GM19240 (cell line): ENCODE measurements around the gene E2F2.

ENCODE experiments used
- DNase-seq: peaks from one replicate; pipeline ENCODE4 v3.0.0; 2011; ENCODE audit warnings: low spot score; ENCODE audit not compliant: insufficient read length

Gene E2F2

DNA sequence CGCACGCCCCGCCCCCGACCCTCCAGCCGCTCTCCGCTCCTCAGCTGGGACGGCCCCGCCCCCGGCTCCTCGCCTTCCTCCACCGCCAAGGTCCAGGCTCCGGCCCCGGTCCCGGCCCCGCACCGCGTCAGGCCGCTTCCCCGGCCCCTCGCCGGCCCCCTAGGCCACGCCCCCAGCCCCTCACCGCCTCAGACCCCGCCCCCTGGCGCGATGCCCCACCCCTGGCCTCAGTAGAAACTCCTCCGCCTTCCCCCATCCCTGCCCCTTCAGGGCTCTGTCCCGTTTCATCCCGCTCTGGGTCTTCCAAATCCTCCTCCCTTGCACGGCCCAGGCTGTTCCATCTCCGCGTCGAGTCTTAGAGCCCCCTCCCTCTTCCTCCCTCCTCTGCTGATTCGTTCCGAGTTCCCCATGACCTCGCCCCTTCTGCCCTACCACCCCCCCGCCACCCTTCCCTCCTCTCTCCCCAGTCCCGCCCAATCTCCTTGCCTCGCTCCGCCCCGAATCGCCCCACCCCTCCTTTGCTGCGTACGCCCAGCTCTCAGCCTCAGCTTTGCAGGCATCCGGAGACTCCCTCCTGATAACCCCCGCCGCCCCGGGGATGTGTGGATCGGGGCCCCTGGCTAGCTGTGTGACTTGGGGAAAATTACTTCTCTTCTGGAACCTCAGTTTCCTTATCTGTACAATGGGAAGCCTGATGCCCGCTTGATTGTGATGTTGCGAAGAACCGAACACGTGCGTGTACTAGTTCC lies 46.6 kb downstream of the E2F2 start:
- peak; percentile 72 for DNase-seq

DNA sequence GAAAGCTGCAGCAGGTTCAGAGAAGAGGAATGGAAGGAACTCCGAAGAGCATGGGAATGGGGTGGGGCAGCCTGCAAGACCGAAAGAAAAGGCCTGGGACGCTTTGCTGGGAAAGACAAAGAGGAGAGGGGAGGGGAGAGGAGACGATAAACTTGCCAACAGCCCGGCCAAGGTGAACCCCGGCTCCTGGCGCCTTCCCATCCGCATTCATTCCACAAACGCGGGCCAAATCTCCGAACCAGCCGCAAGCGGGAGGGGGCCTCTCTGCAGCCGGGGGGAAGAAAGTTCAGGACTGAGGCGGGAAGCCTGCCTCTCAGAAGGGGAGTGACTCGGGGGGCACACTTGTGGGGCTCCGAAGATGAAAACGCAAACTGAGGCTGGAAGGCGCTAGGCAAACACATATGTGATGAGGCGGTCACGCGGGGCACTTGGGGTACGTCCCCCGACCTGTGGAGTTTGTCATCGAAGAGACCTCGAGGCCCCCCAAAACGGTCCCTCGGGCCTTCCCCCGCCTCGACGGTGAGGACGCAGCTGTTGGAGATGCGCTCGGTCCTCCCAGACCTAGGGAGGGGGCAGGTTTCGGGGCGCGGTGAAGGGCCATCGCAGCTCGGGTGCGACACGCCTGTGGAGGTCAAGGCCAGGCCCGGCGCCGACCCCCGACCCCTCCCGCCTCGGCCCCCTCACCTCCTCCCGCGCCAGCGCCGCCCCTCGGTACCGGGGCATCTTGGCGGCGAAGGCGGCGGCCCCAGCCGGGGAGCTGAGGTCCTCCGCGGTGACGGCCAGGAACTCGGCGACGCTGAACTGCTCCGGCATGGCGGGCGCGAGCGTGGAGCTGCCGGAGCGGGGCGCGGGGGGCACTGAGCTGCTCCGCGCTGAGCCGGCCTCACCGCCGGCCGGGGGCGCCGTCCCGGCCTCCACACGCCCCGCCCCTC lies 47.4 kb downstream of the E2F2 start, which contains the start of gene ASAP3:
ASAP3 (minus strand) TSS at position 859 of the 932 bp plus-strand sequence; CDS start at position 813, 46 bp downstream.
- no peak for DNase-seq

DNA sequence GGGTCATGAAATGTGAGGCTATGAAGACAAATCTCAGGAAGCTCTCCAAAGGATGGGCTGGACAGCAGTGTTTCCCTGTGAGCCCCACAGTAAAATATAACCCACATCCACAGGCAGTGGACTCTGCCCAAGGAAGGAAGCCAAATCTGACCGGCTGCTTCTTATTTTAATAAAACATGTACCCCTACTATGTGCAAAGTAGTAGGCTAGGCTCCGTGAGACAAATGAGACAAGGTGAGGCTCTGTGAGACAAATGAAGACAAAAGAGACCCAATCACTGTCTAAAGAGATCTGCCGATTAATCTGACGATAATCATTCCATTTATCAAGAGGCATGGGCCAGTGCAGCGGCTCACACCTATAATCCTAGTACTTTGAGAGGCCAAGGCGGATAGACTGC lies 49.1 kb downstream of the E2F2 start:
- DNase-seq = no peak

DNA sequence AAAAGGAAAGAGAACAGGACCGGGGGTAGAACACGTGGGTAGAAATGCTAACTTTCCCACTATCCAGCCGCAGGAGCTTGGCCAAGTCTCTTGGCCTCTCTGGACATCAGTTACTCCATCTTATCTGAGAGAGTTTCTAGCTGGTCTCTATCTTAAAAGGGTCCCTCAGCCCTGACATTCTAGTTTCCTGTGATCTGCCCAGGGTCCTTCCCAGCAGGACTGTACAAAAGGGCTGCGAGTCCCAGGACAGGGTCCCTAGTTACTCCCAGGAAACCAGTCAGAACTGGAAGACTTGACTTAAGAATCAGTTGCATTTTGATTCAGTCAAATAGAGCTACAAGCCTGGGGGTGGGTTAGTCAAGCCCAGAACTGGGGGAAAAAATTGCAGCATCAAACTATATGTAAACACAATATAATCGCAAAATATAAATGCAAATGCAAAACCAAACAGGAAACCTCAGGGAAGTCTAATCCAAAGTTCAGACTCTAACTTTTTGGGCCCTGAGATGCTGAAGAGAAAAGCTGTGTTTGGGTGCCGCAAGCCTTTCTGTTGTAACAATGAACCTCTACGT lies 49.9 kb downstream of the E2F2 start:
- no peak for DNase-seq

DNA sequence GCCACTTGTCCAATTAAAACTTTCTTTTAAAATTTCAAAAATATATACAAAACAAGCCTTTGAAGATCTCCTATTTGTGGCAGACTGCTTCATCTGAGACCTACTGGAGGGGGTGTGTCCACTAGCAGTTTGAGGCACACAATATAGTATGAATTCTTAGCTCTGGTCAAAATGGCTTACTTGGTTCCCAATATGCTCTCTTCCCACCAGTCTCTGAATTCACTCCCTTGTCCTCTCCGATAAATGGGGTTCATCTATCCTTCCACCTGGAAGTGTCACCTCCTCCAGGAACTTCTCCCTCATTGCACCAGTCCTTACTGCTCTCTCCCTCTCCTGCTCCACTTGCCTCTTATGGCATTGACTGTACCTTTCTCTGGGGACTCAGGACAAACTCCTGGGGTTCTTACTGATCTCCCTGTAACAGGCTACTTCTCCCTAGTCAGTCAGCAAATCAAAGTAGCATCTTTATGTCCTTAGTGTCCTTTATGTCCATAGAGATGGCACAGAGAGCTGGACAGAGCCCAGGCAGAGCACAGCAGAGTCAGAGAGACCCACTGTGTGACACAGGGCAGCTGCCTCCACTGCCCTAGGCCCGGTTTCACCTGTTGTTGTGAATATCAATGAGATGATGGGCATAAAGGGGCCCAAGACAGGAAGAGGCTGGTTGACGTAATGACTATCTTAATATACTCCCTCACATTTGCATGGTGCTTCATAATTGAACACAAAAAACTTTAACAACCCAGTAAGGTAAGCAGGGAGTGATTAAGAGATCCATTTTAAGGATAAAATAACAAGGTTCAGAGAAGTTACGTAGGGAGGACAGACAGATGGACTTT lies 50.6 kb downstream of the E2F2 start:
- no peak for DNase-seq

DNA sequence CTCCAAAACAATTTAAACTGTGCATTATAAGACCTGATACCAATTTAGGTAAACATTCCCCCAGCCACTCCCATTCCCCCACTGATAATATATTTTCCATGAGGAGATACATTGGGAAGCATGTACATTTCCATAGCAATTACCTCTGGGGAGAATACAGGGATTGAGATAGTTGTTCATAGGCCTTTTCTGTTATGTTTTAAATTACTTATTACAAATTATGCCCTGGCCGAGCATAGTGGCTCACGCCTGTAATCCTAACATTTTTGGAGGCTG lies 51.4 kb downstream of the E2F2 start:
- DNase-seq = no peak

DNA sequence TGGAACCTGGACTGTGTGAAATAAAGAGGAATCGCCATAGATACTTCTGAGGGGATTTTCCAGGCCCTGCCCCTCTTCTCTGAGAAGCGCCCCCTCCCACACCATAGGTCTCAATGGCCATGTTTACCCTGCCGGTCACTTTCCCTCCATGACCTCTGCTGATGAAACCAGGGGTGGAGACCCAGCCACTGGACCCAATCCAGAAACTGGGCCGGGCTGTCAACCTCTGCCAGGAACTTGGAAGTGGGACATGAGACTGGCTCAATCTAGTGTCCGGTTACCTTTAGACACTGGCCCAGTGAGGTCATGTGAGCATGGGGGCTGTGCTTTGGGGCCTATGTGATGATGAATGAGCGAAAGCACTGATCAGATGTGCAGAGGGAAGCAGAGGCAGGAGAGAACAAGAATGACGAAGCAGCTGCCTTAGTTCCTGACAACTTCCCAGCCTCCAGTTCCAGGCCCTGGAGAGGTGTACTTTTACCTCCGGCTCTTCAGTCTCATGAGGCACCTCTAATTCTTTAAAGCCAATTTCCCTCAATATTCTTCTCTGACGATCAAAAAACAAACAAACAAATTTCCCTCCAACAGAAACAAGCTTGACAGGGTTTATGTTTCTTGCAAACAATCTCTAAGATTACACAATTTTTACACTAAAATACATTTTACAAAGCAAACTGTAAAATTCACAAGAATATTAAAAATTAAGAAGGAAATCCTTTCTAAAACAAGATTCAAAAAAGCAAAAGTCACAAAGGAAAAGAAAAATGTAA lies 52.0 kb downstream of the E2F2 start:
- no peak for DNase-seq

DNA sequence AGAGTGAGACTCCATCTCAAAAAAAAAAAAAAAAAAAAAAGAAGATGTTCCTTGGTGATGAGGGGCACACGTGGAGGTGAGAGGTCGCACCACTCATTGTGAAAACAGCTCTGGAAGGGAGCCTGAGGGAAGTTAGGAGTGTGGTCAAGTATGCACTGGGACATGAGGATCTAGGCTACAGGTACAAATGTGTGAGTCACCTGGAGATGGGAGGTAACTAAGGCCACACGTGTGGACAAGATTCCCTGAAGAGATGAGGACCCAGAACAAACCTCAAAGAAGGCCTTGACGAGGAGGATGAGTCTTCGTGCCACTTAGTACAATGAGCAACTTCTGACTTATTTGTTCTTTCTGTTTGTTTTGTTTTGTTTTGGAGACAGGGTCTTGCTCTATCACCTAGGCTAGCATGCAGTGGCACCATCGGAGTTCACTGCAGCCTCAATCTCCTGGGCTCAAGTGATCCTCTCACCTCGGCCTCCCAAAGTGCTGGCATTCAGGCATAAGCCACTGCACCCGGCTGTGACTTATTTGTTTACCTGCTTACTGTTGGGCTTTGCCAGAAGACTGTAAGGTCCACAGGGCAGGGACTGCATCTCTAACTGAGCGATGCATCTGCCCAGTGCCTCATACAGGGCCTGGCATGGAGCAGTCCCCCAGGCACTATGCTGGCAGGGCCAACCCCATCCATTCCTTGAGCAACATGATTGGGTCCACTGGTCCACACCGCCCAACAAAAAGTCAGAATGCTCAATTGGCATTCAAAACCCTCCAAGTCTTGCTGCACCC lies 53.5 kb downstream of the E2F2 start:
- no peak for DNase-seq

DNA sequence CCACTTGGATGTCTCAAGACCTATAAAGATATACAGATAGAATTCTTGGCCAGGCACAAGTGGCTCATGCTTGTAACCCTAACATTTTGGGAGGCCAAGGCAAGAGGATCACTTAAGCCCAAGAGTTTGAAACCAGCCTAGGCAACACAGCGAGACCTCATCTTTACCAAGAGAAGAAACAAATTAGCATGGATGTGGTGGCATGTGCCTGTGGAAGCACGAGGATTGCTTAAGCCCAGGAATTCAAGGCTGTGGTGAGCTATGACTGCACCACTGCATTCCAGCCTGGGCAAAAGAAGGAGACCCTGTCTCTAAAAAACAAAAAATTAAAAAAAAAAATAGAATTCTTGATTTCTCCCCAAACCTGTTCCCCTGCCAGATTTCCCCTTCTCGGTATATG lies 55.4 kb downstream of the E2F2 start:
- DNase-seq = no peak

DNA sequence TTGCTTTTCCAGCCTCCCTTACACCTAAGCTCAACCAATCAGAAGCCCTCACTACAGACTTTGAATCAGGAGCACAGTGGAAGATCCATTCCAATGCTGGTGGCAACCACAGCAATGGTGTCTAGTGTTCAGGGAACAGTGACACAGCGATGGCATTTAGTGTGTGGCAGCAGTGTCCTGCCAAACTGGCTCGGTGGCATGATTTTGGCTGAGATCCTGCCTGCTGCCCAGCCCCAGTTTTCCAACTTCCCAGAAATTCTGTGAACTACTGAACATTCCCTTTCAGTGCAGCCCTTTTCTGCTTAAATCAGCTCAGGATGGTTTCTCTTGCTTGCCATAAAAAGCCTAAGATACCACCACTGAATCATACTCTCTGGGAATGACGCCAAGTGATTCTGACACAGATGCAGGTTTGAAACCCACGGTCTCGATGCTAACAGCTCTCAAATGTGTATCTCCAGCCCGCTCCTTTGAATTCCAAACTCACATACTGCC lies 55.9 kb downstream of the E2F2 start:
- DNase-seq = no peak

DNA sequence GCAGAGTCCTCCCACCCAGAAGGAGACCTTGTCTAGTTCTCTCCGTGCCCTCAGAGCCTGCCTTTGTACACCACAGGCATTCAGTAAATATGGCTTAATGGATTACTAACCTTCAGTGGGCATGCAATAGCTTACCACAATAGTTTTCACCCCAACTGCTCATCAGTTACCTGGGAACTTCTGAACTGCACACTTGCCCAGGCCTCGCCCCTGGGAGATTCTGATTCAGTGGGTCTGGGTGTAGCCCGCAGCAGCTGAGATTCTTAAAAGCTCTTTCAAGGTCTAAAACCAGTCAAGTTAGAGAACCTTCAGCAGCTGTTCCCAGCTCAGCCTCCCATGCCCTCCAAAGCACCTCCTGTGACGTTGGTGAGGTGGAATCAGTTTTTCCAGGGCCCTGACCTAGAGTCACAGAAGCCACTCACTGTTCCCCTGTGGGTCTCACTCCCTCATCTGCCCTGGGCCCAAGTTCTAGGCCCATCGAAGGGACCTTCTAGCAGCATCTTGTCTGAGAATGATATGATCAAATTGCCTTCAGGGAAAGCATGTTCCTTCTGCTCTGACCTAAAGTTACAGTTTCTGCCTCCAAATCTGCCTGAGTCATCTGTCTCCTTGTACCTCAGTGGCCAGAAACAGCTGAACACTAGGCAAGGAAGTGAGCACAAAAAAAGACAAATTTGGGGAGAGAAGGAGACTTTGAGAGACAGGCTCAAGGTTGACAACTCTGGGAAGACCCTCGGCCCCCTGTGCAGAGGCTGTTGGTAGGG lies 57.8 kb downstream of the E2F2 start:
- no peak for DNase-seq

DNA sequence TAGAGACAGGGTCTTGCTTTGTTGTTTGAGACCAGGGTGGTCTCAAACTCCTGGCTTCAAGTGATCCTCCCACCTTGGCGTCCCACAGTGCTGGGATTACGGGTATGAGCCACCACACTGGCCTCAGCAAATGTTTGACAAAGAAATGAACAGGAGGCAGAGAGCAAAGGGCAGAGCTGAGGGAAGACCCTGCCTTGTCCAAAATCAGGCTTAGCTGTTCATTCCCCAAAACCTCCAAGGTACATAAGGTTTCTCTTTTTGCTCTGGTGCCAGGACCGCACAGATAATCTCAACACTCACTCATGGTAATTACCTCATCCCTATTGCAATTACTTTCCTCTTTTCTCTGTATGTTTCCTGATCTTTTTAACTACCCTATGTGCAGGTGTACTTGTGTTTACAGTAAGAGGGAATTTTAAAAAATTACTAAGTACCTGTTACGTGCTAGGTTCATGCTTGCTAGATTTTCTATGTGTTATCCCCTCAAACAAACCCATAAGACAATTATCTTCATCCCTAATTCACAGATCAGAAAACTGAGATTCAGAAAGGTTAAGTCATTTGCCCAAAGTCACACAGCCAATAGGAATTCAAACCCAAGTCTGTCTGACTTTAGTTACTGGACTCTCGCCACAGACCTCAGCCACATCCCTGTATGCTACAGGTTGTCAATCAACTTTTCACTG lies 58.5 kb downstream of the E2F2 start:
- DNase-seq = no peak

DNA sequence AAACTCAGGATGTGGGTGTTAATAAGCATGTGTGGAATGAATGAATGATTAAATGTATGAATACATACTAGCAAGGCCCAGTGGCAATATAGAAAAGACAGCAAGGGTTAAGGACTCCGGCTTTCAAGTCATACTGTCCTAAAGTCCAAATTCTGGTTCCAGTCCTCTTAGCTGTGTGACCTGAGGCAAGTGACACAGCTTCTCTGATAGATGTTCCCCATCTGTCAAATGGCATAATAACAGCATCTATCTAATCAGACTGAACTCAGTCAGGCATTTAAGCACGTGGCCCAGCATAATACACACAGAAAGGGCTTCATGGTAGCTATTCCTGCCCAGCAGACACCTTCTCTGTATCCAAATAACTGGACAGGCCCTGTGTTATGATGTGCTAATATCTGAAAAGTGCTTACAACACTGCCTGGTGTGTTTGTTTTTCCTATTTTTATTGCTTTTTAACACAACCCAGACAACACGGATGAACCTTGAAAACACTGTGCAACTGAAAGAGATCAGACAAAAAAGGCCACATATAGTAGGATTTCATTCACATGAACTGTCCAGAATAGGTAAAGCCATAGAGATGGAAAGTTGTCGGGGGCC lies 59.5 kb downstream of the E2F2 start:
- DNase-seq = no peak

DNA sequence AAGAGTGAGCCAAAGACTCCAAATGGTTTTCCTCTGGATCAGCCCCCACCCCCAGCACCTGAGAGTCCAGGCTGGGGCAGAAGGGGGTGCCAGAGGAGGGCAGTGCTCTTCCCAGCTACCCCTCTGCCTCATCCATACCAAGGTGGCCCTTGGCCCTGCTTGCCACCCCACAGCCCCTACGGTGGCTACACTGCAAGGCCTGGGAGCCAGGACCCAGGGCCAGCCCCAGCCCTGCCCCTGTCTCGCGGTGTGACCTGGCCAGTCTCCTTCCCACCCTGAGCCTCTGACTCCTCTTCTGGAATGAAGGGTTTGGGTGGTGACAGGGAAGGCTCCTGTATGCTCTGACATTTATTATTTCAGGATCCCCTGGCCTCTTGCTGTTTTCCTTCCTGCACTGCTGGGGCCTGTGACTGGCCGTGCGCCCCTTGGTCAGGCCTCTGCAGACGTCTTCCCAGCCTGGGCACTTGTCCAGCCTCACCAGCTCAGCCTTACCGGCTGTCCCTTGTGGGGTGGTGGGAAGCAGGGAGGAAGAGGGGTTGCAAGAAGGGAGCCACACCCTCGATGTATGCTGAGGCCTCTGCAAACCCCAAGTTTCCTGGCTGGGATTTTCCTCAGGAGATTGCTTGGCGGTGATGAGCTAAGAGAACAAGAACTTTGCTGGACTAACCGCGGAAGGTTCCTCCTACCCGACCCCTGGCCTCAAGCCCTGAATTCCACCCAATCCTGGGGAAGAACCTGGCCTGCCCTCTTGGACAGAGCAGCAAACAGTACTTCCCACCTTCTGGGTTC lies 60.6 kb downstream of the E2F2 start:
- no peak for DNase-seq

DNA sequence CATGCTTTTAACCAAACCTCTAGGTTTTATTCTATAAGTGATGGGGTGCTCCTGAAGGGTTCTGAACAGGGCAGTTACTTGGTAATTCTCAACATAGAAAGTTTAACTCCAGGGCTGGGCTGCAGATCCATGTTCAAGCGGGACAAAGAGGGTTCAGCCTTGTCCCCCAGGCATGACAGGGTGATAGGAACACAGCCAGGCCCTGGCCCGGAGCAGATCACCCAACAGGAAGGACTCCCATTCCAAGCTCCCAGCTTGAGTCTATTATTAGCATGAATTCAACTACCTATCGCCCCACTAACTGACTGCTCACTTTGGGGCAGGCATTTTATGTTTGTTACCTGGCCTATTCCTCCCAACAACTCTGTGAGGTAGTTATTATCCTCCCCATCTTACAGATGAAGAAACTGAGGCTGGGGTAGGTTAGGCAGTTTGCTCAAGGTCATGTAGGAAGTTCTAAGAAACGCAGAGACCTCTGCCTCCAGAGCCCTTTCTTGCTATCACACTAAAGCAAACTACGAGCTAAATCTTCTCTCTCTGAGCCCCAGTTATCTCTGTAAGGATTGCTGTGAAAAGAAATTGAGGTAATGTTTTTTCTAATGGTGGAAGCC lies 61.6 kb downstream of the E2F2 start:
- no peak for DNase-seq

DNA sequence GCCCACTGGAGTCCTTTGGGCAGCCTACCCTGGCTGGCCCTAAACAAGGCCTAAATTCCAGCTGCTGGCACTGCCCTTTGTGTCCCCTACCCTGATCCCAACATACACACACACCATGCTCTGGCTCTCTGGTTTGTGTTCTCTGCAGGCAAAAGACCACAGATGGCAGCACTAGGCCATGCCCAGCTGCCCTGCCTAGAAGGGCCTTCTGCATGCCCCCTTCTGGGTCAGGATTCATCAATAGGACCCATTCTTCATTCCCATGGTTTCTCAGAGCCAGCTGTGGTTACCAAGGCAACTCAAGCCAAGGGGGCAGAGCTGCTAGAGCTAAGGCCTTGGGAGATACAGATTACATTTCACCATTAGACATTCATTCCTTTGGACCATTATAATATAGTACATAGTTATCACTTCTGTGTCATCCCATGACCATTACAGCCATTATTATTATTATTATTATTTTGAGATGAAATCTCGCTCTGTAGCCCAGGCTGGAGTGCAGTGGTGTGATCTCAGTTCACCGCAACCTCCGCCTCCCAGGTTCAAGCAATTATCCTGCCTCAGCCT lies 64.5 kb downstream of the E2F2 start:
- DNase-seq = no peak
